GM12864 (cell line): Measurements from ENCODE around the gene OR1A1.
"Not testable (repeated sequence)": the region's sequence is repeated elsewhere in the genome, so short reads cannot be mapped to it uniquely, and the experiment has no call there.

Source experiments
- DNase-seq: peaks from one replicate; pipeline ENCODE4 v3.0.0-alpha.2; 2011; ENCODE audit warnings: low read depth
- H3K4me3 ChIP-seq: 2 replicates; pipeline ENCODE4 v1.5.1; 2011; ENCODE audit warnings: mild to moderate bottlenecking, low read depth, low read length, control low read depth
- TF ChIP-seq, protein P1 (sequence below): IDR thresholded peaks from 2 replicates; pipeline ENCODE4 v1.5.1; 2011; ENCODE audit warnings: low read depth, mild to moderate bottlenecking, moderate library complexity, low read length, control low read depth, inconsistent platforms; ENCODE audit errors: missing control alignments

The OR1A1 gene

DNA sequence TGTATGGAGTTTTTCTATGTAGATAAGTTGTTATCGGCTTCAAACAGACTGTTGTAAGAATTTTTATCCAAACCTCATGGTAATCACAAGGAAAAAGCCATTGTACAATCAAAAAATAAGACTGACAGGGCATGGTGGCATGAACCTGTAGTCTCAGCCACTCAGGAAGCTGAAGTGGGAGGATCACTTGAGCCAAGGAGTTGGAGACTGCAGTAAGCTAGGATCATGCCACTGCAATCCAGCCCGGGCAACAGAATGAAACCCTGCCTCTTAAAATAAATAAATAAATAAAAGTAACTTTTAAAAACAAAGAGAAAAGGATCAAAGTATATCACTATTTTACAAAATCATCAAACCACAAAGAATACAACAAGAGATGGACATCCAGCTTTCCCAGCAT, 14.4 kb downstream of the OR1A1 start:
- no peak overlapping the region for H3K4me3 ChIP-seq
- TF ChIP-seq, protein P1, sequence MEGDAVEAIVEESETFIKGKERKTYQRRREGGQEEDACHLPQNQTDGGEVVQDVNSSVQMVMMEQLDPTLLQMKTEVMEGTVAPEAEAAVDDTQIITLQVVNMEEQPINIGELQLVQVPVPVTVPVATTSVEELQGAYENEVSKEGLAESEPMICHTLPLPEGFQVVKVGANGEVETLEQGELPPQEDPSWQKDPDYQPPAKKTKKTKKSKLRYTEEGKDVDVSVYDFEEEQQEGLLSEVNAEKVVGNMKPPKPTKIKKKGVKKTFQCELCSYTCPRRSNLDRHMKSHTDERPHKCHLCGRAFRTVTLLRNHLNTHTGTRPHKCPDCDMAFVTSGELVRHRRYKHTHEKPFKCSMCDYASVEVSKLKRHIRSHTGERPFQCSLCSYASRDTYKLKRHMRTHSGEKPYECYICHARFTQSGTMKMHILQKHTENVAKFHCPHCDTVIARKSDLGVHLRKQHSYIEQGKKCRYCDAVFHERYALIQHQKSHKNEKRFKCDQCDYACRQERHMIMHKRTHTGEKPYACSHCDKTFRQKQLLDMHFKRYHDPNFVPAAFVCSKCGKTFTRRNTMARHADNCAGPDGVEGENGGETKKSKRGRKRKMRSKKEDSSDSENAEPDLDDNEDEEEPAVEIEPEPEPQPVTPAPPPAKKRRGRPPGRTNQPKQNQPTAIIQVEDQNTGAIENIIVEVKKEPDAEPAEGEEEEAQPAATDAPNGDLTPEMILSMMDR = no peak
- no peak for DNase-seq

GRCh38 chr17:3222505-3222904, 15.0 kb downstream of the OR1A1 start:
- no peak overlapping the region for H3K4me3 ChIP-seq
- no peak for DNase-seq
- TF ChIP-seq, protein P1 = no peak

DNA sequence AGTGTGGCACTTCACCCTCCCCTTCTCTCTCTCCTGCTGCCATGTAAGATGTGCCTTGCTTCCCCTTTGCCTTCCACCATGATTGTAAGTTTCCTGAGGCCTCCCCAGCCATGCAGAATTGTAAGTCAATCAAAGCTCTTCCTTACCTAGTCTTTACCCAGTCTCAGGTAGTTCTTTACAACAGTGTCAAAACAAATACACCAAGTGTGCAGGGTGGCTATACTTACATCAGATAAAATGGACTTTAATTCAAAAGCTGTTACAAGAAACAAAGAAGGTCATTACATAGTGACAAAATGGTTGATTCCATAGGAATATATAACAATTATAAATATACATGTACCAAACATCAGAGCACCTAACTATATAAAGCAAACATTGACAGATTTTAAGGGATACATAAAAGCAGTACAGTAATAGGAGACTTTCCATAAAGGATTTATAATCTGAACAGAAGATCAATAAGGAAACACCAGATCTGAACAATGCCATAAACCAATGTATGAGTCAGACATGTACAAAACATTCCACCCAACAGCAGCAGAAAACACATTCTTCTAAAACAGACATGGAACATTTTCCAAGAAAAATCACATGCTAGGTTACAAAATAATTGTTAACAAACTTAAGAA, 17.4 kb downstream of the OR1A1 start:
- DNase-seq, H3K4me3 ChIP-seq: not testable (repeated sequence)

GRCh38 chr17:3232300-3232699, 24.8 kb downstream of the OR1A1 start:
- not testable (repeated sequence) for DNase-seq

GRCh38 chr17:3238685-3239084, 31.2 kb downstream of the OR1A1 start:
- DNase-seq, H3K4me3 ChIP-seq: not testable (repeated sequence)

More at GRCh38 chr17:3232300-3232699, 24.8 kb downstream of the OR1A1 start:
- H3K4me3 ChIP-seq = not testable (repeated sequence)

DNA sequence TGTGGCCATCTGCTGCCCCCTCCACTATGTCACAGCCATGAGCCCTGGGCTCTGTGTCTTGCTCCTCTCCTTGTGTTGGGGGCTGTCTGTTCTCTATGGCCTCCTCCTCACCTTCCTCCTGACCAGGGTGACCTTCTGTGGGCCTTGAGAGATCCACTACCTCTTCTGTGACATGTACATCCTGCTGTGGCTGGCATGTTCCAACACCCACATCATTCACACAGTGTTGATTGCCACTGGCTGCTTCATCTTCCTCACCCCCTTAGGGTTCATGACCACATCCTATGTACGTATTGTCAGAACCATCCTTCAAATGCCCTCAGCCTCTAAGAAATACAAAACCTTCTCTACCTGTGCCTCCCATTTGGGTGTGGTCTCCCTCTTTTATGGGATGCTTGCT, 33.6 kb downstream of the OR1A1 start:
- not testable (repeated sequence) for H3K4me3 ChIP-seq, DNase-seq

DNA sequence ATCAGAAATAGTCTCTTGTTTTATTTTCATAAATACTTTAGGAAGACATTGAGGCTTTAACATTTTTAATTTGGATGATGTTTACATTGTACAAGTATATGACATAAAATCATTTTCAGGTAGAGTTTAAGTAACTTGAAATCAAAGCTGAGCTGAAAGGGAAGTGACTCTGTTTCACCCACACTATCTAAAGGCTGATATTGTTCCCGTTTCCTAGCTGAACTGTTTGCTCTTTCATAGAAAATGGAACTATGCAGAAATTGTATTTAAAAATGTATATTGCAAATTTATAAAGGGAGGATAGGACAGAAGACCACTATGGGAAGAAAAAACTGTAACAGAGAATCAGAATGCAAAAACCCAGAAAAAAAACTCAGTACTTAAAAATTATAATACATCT, 37.4 kb downstream of the OR1A1 start:
- not testable (repeated sequence) for H3K4me3 ChIP-seq, DNase-seq

DNA sequence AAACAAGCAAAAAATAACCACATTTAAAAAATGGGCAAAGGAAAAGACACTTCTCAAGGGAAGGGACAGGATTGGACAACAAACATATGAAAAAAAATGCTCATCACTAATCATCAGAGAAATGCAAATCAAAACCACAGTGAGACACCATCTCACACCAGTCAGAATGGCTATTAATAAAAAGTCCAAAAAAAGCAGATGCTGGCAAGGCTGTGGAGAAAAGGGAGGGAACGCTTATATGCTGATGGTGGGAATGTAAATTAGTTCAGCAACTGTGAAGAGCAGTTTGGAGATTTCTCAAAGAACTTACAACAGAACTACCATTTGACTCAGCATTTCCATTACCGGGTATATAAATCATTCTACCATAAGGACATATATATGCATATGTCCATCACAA, 41.5 kb downstream of the OR1A1 start:
- H3K4me3 ChIP-seq, DNase-seq: not testable (repeated sequence)

DNA sequence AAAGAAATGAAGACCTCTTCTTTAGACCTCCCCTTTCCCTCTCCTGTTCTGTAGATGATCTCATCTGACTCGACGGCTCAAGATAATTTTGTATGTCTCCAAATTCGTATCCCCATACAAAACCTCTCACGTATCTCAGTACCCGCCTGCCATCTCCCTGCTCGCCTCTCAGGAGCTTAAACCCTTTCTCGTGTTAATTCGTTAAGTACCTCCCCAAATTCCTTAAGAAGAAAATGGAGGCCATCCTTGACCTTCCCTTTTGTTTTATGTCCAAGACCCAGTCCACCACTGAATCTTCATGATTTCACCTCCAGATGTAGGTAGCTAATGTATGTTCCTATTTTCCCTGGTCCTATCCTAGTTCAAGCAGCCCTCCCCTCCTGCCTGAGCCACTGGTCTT, 49.1 kb downstream of the OR1A1 start:
- TF ChIP-seq, protein P1 = no peak
- DNase-seq = no peak
- no peak overlapping the region for H3K4me3 ChIP-seq

DNA sequence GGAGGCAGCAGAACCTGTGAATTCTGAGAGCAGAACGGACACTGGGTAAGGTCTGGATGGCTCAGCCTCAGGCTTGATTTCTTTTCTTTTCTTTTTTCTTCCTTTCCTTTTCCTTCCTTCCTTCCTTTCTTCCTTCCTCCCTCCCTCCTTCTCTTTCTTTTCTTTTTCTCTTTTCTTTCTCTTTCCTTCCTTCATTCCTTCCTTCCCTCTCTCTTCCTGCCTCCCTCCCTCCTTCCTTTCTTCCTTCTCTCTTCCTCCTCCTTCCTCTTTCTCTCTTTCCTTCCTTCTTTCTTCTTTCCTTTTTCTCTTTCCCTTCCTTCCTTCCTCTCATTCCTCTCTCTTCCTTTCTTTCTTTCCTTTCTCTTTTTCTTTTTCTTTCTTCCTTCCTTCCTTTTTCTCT, 52.7 kb downstream of the OR1A1 start:
- no peak for DNase-seq
- H3K4me3 ChIP-seq = no peak overlapping the region
- TF ChIP-seq, protein P1 = no peak
